Urinary bladder (tissue), 4 donors: Measurements from ENCODE around the gene GPR152. TPM values are rescaled to one million over a fixed set of nuclear protein-coding genes. Genes with fewer than 3 reads are reported as not detected.
A peak's percentile ranks its signal among the peaks of the same experiment; 100 is the strongest.
"Not testable (repeated sequence)": the region's sequence is repeated elsewhere in the genome, so short reads cannot be mapped to it uniquely, and the experiment has no call there.

ENCODE experiments used
- DNase-seq: peaks from one replicate; pipeline ENCODE4 v3.0.0-alpha.2; 2015; ENCODE audit errors: extremely low spot score
- H3K27ac ChIP-seq: one replicate; pipeline ENCODE4 v1.5.1; 2013; ENCODE audit warnings: low read depth, mild to moderate bottlenecking, moderate library complexity
- H3K36me3 ChIP-seq: one replicate; pipeline ENCODE4 v1.6.1; 2013; ENCODE audit warnings: mild to moderate bottlenecking, moderate library complexity; ENCODE audit not compliant: insufficient read depth
- H3K4me1 ChIP-seq: one replicate; pipeline ENCODE4 v1.6.1; 2013; ENCODE audit warnings: mild to moderate bottlenecking, moderate library complexity; ENCODE audit not compliant: insufficient read depth
- H3K4me3 ChIP-seq: one replicate; pipeline ENCODE4 v1.5.1; 2013; ENCODE audit warnings: low read depth, low read length
- WGBS: extraction: QIAGEN DNeasy Blood & Tissue Kit; methylation state at CpG from one replicate; pipeline ENCODE4 v1.1.7; 2013; 5-methylcytosine and 5-hydroxymethylcytosine counted together
- polyA plus RNA-seq: library from polyadenylated mRNA; stranded (reverse); fragments of 200-250 nt; gene quantifications from one replicate; pipeline ENCODE4 v1.2.3, GENCODE V29; 2013
- total RNA-seq: library from RNA; depleted of rRNA; stranded (reverse); fragments of >200 nt; gene quantifications from one replicate; pipeline ENCODE4 v1.2.3, GENCODE V29; 2014
- donor health status: healthy with polysubstance abuse.
- donor health status: healthy.

The GPR152 gene
- total and polyA plus RNA-seq, 2 donors, result not detected

DNA sequence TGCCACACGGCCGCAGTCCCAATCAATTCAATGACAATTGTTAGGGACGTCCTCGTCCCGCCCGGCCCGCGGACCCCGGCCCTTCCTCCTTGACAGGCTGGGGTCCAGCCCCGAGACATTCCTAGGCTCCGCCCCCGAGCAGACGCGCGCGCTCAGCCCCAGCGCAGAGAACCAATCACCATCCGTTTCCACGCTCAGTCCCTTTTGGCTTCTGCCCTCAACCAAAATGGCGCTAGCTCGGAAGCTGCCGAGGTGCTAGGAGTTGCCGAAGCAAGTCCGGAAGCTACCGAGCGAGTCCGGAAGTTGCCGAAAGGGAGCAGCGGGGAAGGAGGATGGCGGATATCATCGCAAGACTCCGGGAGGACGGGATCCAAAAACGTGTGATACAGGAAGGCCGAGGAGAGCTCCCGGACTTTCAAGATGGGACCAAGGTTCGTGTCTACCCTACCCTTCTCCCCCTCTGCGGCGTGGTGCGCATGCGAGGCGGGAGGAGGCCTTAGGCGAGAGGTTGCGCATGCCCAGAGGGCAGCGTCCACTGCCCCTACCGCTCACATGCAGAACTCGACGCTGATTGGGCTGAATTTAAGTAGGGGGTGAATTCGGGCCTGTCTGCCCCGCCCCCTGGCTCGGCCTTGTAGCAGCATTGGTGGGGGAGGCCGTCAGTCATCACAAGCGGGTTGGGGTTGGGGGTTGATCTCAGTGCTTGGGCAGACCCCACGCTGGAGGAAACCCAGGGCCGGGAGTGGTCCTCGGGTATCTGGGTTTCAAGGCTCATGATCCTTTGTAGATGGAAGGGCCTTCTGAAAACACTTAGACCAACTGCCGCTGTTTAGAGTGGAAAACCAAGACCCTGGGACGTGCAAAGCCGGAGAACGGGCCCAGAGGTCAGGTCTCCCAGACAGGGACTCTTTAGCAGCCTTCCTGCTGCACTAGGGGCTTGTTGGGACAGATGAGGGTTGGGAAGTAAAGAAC, 30.6 kb upstream of the GPR152 start, which contains the start of gene AIP:
AIP (plus strand) TSS at position 200 of the 972 bp plus-strand sequence; CDS start at position 333, 133 bp downstream.
- Histone ChIP-seq H3K4me1 (no peaks in the 10 kb centered on the region), H3K36me3 (no peaks in the 10 kb centered on the region), H3K4me3 (peak within 1 kb of the TSS; percentile 32), H3K27ac (peak within 1 kb of the TSS; percentile 65)
- peak; percentile 98 for DNase-seq
- WGBS, result 8% methylated on average over 60 of the region's 60 CpGs

DNA sequence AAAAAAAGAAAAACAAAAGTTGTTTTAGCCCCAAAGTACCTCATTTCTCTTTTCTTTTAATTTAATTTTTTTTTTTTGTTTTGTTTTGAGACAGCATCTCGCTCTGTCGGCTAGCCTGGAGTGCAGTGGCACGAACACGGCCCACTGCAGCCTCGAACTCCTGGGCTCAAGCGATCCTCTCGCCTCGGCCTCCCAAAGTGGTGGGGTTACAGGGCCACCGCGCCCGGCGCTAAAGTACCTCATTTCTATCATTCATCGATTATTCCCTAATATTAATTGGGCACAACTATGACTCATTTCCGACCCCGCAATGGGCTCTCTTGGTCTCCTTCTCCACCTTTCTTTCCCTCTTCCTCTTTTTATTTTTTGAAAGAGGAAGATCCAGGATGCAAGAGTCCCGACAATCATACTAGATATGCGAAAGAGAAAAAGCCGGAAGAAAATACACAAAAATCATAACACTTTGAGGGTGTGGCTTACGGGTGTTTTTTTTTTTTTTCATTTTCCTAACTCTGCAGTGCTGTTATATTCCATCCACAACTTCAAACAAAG, 29.8 kb upstream of the GPR152 start:
- Histone ChIP-seq H3K27ac (peak overlapping the region; percentile 65), H3K36me3 (no peaks in the 10 kb centered on the region), H3K4me3 (peak overlapping the region; percentile 32), H3K4me1 (no peaks in the 10 kb centered on the region)
- no peak for DNase-seq
- 43% methylated on average over 19 of the region's 19 CpGs for WGBS

DNA sequence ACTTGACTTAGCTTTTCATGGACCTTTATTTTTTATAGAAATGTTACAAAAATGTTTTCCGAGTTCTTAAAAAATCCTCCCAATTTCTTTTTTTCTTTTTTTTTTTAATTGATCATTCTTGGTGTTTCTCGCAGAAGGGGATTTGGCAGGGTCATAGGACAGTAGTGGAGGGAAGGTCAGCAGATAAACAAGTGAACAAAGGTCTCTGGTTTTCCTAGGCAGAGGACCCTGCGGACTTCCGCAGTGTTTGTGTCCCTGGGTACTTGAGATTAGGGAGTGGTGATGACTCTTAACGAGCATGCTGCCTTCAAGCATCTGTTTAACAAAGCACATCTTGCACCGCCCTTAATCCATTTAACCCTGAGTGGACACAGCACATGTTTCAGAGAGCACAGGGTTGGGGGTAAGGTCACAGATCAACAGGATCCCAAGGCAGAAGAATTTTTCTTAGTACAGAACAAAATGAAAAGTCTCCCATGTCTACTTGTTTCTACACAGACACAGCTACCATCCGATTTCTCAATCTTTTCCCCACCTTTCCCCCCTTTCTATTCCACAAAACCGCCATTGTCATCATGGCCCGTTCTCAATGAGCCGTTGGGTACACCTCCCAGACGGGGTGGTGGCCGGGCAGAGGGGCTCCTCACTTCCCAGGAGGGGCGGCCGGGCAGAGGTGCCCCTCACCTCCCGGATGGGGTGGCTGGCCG, 25.0 kb upstream of the GPR152 start:
- not testable (repeated sequence) for DNase-seq, H3K27ac ChIP-seq, H3K4me1 ChIP-seq, H3K4me3 ChIP-seq, H3K36me3 ChIP-seq
- WGBS, result 84% methylated on average over 14 of the region's 16 CpGs

DNA sequence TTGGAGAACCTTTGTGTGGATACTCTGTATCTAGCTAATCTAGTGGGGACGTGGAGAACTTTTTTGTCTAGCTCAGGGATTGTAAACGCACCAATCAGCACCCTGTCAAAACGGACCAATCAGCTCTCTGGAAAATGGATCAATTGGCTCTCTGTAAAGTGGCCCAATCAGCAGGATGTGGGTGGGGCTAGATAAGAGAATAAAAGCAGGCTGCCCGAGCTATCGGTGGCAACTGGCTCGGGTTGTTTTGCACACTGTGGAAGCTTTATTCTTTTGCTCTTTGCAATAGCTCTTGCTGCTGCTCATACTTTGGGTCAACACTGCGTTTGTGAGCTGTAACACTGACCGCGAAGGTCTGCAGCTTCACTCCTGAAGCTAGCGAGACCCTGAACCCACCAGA, 24.2 kb upstream of the GPR152 start:
- H3K4me1 ChIP-seq, H3K27ac ChIP-seq, H3K4me3 ChIP-seq, H3K36me3 ChIP-seq, DNase-seq: not testable (repeated sequence)
- 85% methylated on average over 10 of the region's 10 CpGs for WGBS

DNA sequence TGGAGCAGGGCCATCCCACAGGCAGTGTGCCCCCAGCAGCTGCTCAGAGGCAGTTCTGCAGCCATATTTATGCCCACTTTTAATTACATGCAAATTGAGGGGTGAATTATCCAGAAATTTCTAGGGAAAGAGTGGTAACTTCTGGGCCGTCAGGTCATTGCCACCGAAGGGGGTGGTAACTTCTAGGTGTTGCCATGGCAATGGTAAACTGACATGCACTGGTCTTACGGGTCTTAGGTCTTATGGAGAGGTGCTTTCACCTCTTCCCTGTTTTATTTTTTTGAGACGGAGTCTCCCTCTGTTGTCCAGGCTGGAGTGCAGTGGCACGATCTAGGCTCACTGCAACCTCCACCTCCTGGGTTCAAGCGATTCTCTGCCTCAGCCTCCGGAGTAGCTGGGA, 20.4 kb upstream of the GPR152 start:
- 67% methylated on average over 7 of the region's 7 CpGs for WGBS

DNA sequence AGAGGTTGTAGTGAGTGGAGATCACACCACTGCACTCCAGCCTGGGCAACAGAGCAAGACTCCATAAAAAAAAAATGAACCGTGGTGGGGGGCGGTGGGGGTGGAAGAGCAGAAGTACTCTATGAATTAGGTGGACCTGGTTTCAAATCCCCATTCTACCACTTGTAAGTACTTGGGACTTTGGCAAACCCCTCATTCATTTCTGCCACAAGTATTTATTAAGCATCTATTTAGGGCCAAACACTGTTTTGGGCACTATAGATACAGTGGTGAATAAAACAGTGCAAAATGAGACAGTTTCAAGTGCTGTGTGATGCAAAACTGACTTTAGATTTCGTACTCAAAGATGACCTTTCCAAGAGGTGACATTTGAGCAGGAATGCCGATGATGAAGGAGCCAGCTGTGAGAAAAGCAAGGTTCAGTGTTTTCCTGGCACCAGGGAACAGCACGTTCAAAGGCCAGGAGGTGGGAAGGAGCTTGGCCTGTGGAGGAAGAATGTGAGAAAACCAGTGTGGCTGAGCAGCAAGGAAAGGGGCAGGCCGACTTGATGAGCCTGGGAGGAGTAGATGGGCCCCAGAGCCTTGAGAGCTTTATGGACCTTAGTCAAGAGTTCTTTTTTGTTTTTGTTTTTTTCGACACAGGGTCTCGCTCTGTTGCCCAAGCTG, 17.9 kb upstream of the GPR152 start:
- Histone ChIP-seq H3K36me3 (no peaks in the 10 kb centered on the region), H3K4me3 (no peak overlapping the region), H3K27ac (no peak overlapping the region), H3K4me1 (peaks cover 5% of the 10 kb centered on the region)
- DNase-seq, result no peak
- WGBS, result 82% methylated on average over 8 of the region's 8 CpGs

More for the DNA sequence above, 20.4 kb upstream of the GPR152 start:
- no peak overlapping the region for H3K27ac ChIP-seq
- no peak for DNase-seq
- H3K36me3 ChIP-seq, result no peaks in the 10 kb centered on the region
- peaks cover 3% of the 10 kb centered on the region for H3K4me1 ChIP-seq
- no peak overlapping the region for H3K4me3 ChIP-seq

DNA sequence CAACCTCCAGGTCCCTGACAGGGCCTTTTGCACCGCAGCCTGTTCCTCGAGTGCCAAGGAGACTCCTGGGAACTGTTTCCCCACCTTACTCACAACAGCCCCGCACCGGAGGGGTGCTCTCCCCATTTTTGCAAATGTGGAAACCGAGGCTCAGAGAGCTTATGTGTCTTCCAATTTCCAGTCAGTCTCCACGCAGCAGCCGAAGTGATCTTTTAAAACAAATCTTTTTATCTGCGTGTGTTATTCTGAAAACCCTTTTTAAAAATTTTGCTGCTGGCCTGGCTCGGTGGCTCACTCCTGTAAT, 16.9 kb upstream of the GPR152 start:
- H3K4me3 ChIP-seq, result peak overlapping the region; percentile 94
- 8% methylated on average over 9 of the region's 9 CpGs for WGBS
- DNase-seq, result no peak
- H3K27ac ChIP-seq, result peak overlapping the region; percentile 87
- no peaks in the 10 kb centered on the region for H3K36me3 ChIP-seq
- peaks cover 5% of the 10 kb centered on the region for H3K4me1 ChIP-seq

DNA sequence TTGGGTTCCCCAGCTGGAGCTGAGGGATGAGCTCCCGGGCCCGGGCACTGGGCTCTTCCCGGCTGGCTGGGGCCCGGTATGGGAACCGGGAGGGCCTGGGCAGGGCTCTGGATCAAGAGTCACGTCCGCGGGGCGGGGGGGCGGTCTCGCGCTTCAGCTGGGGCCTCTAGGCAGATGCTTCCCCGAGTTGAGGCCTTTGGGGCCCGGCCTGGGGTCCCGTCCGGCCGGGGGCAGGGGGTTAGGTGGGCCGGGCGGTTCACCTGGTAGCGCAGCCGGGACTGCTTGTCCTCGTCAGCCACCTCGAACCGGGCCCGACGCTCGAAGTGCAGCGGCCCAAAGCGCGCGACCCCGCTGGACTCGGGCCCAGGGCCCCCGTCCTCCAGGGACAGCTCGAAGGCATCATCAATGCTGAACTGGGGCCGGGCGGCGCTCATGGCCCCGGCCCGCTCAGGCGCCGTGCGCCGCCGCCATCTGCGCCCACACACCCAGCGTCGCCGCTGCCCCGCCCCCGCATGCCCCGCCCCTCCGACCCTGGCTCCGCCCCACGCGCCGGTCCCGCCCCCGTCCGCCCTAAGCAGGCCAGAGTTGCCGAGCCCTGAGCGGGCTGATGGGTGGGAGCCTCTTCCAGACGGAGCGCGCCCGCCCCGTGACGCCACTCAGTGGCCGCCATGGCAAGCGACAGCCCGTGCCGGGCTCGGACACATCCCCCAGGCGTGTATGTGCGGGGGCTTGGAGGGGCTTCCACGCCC, 16.4 kb upstream of the GPR152 start, which contains the start of gene TMEM134:
TMEM134 (minus strand) TSS at position 493 of the 749 bp plus-strand sequence; CDS start at position 434, 59 bp downstream.
- Histone ChIP-seq H3K36me3 (no peaks in the 10 kb centered on the region), H3K4me3 (peak within 1 kb of the TSS; percentile 94), H3K27ac (peak within 1 kb of the TSS; percentile 89), H3K4me1 (peaks cover 5% of the 10 kb centered on the region)
- peak; percentile 62 for DNase-seq
- under 1% methylated on average over 76 of the region's 76 CpGs for WGBS

DNA sequence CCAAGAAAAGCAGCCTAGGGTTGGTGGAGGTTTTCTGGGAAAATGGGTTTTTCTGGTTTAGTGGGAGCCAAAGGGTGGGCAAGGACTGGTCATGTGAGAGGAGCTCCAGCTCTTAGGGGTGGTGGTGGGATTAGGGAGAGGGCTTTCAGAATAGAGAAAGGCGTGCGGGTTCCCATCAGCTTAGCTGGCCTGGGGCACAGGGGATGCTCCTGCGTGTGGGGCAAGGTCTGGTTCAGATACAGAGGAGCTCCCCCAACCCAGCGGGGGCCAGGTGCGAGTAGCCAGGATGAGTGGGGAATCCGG, 15.9 kb upstream of the GPR152 start:
- Histone ChIP-seq H3K4me3 (peak overlapping the region; percentile 94), H3K27ac (peak overlapping the region; percentile 89), H3K4me1 (peaks cover 5% of the 10 kb centered on the region), H3K36me3 (no peaks in the 10 kb centered on the region)
- 4% methylated on average over 6 of the region's 6 CpGs for WGBS
- DNase-seq, result no peak

DNA sequence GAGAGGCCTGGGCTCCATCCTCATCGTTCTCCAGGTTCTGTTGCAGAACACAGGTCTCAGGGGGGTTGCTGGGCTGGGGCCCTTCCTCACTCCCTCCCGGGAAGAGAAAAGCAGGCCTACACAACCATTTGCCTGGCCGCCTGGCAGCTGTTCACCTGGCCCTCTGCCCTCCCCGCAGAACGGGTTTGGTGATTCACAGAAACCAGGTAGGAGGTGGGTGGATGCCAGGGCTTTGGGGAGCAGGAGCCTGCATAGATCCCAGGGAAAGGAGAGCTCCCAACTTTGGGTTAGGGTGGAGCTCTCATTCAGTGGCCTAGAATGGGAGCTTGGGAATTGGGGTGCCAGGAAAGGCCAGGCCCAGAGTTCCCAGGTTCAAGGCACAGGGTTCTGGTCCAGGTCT, 15.5 kb upstream of the GPR152 start:
- Histone ChIP-seq H3K27ac (peak overlapping the region; percentile 89), H3K4me3 (peak overlapping the region; percentile 94), H3K36me3 (no peaks in the 10 kb centered on the region), H3K4me1 (peaks cover 5% of the 10 kb centered on the region)
- WGBS, result 27% methylated on average over 5 of the region's 5 CpGs
- no peak for DNase-seq

DNA sequence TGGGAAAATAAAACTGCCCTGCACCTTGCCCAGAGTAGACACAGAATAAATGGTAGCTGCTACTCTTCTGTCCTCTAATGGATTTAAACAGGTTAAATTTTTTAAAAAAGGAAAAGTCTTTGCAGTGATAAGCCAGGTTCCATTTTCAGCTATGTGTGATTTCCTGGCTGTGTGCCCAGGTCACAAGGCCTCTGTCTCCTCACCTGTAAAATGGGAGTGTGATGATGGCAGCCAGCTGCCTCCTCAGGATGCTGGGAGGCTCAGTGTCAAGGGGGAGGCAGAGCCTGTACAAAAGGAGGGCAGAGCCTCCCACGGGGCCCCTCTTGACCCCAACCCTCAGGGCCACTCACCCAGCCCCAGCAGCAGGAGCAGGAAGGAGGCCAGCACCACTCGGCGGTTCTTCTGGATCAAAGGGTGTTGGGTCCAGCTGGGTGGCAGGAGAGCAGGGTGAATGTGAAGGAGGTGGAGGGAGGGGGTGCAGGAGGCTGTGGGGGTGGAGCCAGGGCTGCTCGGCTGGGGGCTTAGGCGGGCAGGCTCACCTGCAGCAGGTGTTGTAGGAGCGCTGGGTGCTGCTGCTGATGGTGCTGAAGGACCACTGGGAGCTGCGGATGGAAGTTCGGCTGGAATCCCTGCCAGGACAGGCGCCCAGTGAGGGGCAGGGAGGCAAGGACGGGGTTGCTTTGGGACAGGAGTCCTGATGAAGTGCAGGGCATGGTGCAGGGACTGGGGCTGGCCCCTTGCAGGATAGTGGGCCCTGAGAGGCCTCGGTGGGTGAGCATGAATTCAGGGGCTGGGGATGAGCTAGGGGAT, 14.6 kb upstream of the GPR152 start:
- DNase-seq, result no peak
- no peak overlapping the region for H3K27ac ChIP-seq
- H3K4me3 ChIP-seq, result no peak overlapping the region
- no peaks in the 10 kb centered on the region for H3K36me3 ChIP-seq
- 76% methylated on average over 11 of the region's 11 CpGs for WGBS
- H3K4me1 ChIP-seq, result peaks cover 5% of the 10 kb centered on the region

DNA sequence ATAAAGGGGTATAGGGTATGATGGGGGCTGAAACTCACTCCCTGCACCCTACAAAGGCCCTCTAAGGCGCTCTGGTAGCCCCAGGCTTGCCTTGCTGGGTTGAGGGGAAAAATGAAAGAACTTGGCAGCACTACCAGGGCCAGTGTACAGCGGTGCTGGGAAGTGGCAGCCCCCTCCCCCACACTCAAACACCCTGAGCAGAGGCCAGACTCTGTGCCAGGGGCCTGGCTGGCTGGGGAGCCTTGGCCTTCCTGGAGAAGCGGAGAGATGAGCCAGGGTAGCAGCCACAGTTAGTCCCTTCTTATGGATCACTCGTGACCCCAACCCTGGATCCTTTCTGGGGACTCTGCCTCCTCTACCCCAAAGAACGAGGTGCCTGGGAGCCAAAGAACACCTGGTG, 13.8 kb upstream of the GPR152 start:
- no peak overlapping the region for H3K4me3 ChIP-seq
- peaks cover 5% of the 10 kb centered on the region for H3K4me1 ChIP-seq
- WGBS, result 82% methylated on average over 5 of the region's 5 CpGs
- peak overlapping the region; percentile 14 for H3K27ac ChIP-seq
- H3K36me3 ChIP-seq, result no peaks in the 10 kb centered on the region
- DNase-seq, result no peak
